Nephron (organoid): ENCODE data around the gene LRRC49.

Experiments used
- H3K27ac Mint-ChIP-seq, 3 experiments: 2 replicates each; pipeline ENCODE4 v1.8.0; 2020; ENCODE audit warnings: mixed read lengths in 3 of 3, mild to moderate bottlenecking in 2 of 3, moderate library complexity in 1 of 3
- H3K27me3 Mint-ChIP-seq: 2 replicates; pipeline ENCODE4 v1.8.0; 2021; ENCODE audit warnings: low read depth, mild to moderate bottlenecking, moderate library complexity, mixed read lengths
- H3K36me3 Mint-ChIP-seq: 2 replicates; pipeline ENCODE4 v1.8.0; 2020; ENCODE audit warnings: low read depth, mixed read lengths
- H3K4me1 Mint-ChIP-seq: 2 replicates; pipeline ENCODE4 v1.8.0; 2020; ENCODE audit warnings: mixed read lengths
- H3K4me3 Mint-ChIP-seq, 3 experiments: 2 replicates each; pipeline ENCODE4 v1.8.0; 2020; ENCODE audit warnings: mild to moderate bottlenecking in 3 of 3, mixed read lengths in 3 of 3, moderate library complexity in 2 of 3
- H3K9me3 Mint-ChIP-seq: 2 replicates; pipeline ENCODE4 v1.8.0; 2020; ENCODE audit warnings: mixed read lengths
- CTCF ChIP-seq, 3 experiments: fragments of 200-600 bp; sonication (generic); IDR thresholded peaks; one replicate each; pipeline ENCODE4 v1.5.0; 2021; ENCODE audit warnings: antibody characterized with exemption in 3 of 3; ENCODE audit not compliant: unreplicated experiment in 3 of 3

Gene LRRC49

GRCh38 chr15:71079208-71080044 is 186.8 kb downstream of the LRRC49 start:
- TF ChIP-seq CTCF (IDR thresholded peaks at IDR 0.05; ENCODE audit: unreplicated experiment in 3 of 3), result no peak
- Mint-ChIP-seq H3K27me3 (peaks cover 3% of the 10 kb centered on the region), H3K27ac (no peak overlapping the region), H3K36me3 (no peaks in the 10 kb centered on the region), H3K4me3 (no peak overlapping the region), H3K4me1 (no peaks in the 10 kb centered on the region), H3K9me3 (peaks cover 14% of the 10 kb centered on the region)

- Mint-ChIP-seq H3K36me3 (no peaks in the 10 kb centered on the region), H3K27ac (no peak overlapping the region), H3K4me3 (no peak overlapping the region), H3K9me3 (peaks cover 10% of the 10 kb centered on the region), H3K4me1 (peaks cover 4% of the 10 kb centered on the region), H3K27me3 (peaks cover 3% of the 10 kb centered on the region)
- TF ChIP-seq CTCF (IDR thresholded peaks at IDR 0.05; ENCODE audit: unreplicated experiment in 3 of 3), result no peak
Observed at GRCh38 chr15:71080166-71080565, 187.5 kb downstream of the LRRC49 start.

- no peak for TF ChIP-seq CTCF (IDR thresholded peaks at IDR 0.05; ENCODE audit: unreplicated experiment in 3 of 3)
- H3K36me3 Mint-ChIP-seq, result no peaks in the 10 kb centered on the region
- no peak overlapping the region for H3K27ac Mint-ChIP-seq
- H3K27me3 Mint-ChIP-seq, result peaks cover 3% of the 10 kb centered on the region
- peaks cover 9% of the 10 kb centered on the region for H3K4me1 Mint-ChIP-seq
- peaks cover 7% of the 10 kb centered on the region for H3K9me3 Mint-ChIP-seq
- no peak overlapping the region for H3K4me3 Mint-ChIP-seq
Observed at GRCh38 chr15:71080705-71081104, 188.1 kb downstream of the LRRC49 start.

- no peak overlapping the region for H3K27ac Mint-ChIP-seq
- H3K36me3 Mint-ChIP-seq, result no peaks in the 10 kb centered on the region
- peaks cover 3% of the 10 kb centered on the region for H3K27me3 Mint-ChIP-seq
- no peak overlapping the region for H3K4me3 Mint-ChIP-seq
- TF ChIP-seq CTCF (IDR thresholded peaks at IDR 0.05; ENCODE audit: unreplicated experiment in 3 of 3), result no peak
- peaks cover 17% of the 10 kb centered on the region for H3K9me3 Mint-ChIP-seq
- H3K4me1 Mint-ChIP-seq, result peaks cover 10% of the 10 kb centered on the region
Observed at GRCh38 chr15:71082803-71083202, 190.2 kb downstream of the LRRC49 start.

- peaks cover 22% of the 10 kb centered on the region for H3K9me3 Mint-ChIP-seq
- TF ChIP-seq CTCF (IDR thresholded peaks at IDR 0.05; ENCODE audit: unreplicated experiment in 3 of 3), result no peak
- H3K27ac Mint-ChIP-seq, result no peak overlapping the region
- H3K36me3 Mint-ChIP-seq, result no peaks in the 10 kb centered on the region
- peaks cover 10% of the 10 kb centered on the region for H3K4me1 Mint-ChIP-seq
- peaks cover 3% of the 10 kb centered on the region for H3K27me3 Mint-ChIP-seq
- H3K4me3 Mint-ChIP-seq, result no peak overlapping the region
Observed at GRCh38 chr15:71083349-71083748, 190.7 kb downstream of the LRRC49 start.

GRCh38 chr15:71084264-71084663 is 191.6 kb downstream of the LRRC49 start:
- Mint-ChIP-seq H3K36me3 (no peaks in the 10 kb centered on the region), H3K4me3 (no peak overlapping the region), H3K27ac (no peak overlapping the region), H3K9me3 (peaks cover 25% of the 10 kb centered on the region), H3K4me1 (peaks cover 10% of the 10 kb centered on the region), H3K27me3 (peaks cover 8% of the 10 kb centered on the region)
- no peak for TF ChIP-seq CTCF (IDR thresholded peaks at IDR 0.05; ENCODE audit: unreplicated experiment in 3 of 3)
